LoVo (cell line): ENCODE results near the gene NOP56.

ENCODE experiments used
- DNase-seq: peaks from one replicate; pipeline ENCODE4 v3.0.0-alpha.2; 2016; ENCODE audit warnings: low spot score

Gene NOP56

GRCh38 chr20:2651772-2652723 lies at the start of gene NOP56:
Gene NOP56 (plus strand): TSS chr20:2652632. CDS start chr20:2652661, 29 bp downstream.
- DNase-seq = peak; percentile 90

GRCh38 chr20:2602746-2603145 lies 49.7 kb upstream of the NOP56 start:
- DNase-seq = no peak

- DNase-seq = no peak
Measured at GRCh38 chr20:2603816-2604505, 48.5 kb upstream of the NOP56 start.

GRCh38 chr20:2604506-2604835 lies 48.0 kb upstream of the NOP56 start:
- DNase-seq = no peak

GRCh38 chr20:2606507-2607006 lies 45.9 kb upstream of the NOP56 start:
- no peak for DNase-seq

GRCh38 chr20:2610326-2610725 lies 42.1 kb upstream of the NOP56 start:
- no peak for DNase-seq

GRCh38 chr20:2610941-2611720 lies 41.3 kb upstream of the NOP56 start:
- DNase-seq = no peak

GRCh38 chr20:2612073-2612472 lies 40.4 kb upstream of the NOP56 start:
- no peak for DNase-seq

GRCh38 chr20:2616634-2617033 lies 35.8 kb upstream of the NOP56 start:
- DNase-seq = no peak

GRCh38 chr20:2617099-2617714 lies 35.2 kb upstream of the NOP56 start:
- no peak for DNase-seq

- DNase-seq = no peak
Measured at GRCh38 chr20:2618815-2619214, 33.6 kb upstream of the NOP56 start.

- DNase-seq = no peak
Measured at GRCh38 chr20:2619337-2619736, 33.1 kb upstream of the NOP56 start.

- no peak for DNase-seq
Measured at GRCh38 chr20:2619961-2620595, 32.4 kb upstream of the NOP56 start.

GRCh38 chr20:2624190-2624589 lies 28.2 kb upstream of the NOP56 start:
- DNase-seq = no peak

GRCh38 chr20:2625062-2625461 lies 27.4 kb upstream of the NOP56 start:
- DNase-seq = no peak

GRCh38 chr20:2626853-2627541 lies 25.4 kb upstream of the NOP56 start:
- peak; percentile 69 for DNase-seq

- no peak for DNase-seq
Measured at GRCh38 chr20:2631228-2631627, 21.2 kb upstream of the NOP56 start.

GRCh38 chr20:2633381-2633780 lies 19.1 kb upstream of the NOP56 start:
- DNase-seq = no peak

- no peak for DNase-seq
Measured at GRCh38 chr20:2637246-2637645, 15.2 kb upstream of the NOP56 start.

- DNase-seq = no peak
Measured at GRCh38 chr20:2640260-2640659, 12.2 kb upstream of the NOP56 start.

GRCh38 chr20:2640899-2641298 lies 11.5 kb upstream of the NOP56 start:
- no peak for DNase-seq
